GM12878 (cell line): ENCODE measurements around the gene IPO8. TPM values are rescaled to one million over a fixed set of nuclear protein-coding genes. Genes with fewer than 3 reads are reported as not detected.

Experiments used
- ATAC-seq: fragments of 200-7000 bp; cut with Tn5 transposase; 3 replicates; pipeline ENCODE4 v1.9.1; 2020; ENCODE audit warnings: mild to moderate bottlenecking, moderate library complexity
- BruUV-seq: library from RNA; stranded (reverse); fragments of 400-500 nt; replicated peaks from 2 replicates; lab custom pipeline; 2021; lab: Mats Ljungman, UMichigan
- CTCF ChIA-PET: fragments of 300-600 bp; sonication (Branson Sonifier 250); formaldehyde crosslinking; extraction: SDS; loops from one replicate; lab custom pipeline; 2021; ENCODE audit warnings: inconsistent platforms; lab: Yijun Ruan, JAX
- POLR2A ChIA-PET: fragments of 350-600 bp; formaldehyde crosslinking; extraction: SDS; loops from one replicate; lab custom pipeline; 2021; ENCODE audit warnings: inconsistent platforms; lab: Charles Lee
- RAD21 ChIA-PET: fragments of 300-600 bp; sonication (Branson Sonifier 250); formaldehyde crosslinking; loops from one replicate; lab custom pipeline; 2023; ENCODE audit warnings: antibody characterized with exemption; ENCODE audit not compliant: unreplicated experiment; lab: Charles Lee
- SMC1A ChIA-PET: fragments of 300-600 bp; sonication (Branson Sonifier 250); formaldehyde crosslinking; loops from one replicate; lab custom pipeline; 2023; ENCODE audit not compliant: unreplicated experiment, uncharacterized antibody; lab: Charles Lee
- DNase-seq: peaks from one replicate; pipeline ENCODE4 v3.0.0-alpha.2; 2011; ENCODE audit warnings: low read depth, low spot score
- FAIRE-seq: peaks from 3 replicates; lab custom pipeline; 2011; peaks lifted over from hg19 to GRCh38; lab: Jason Lieb, UNC
- H2AFZ ChIP-seq: 2 replicates; pipeline ENCODE4 v1.6.0; 2011; ENCODE audit warnings: low read depth, low read length, control low read depth; ENCODE audit not compliant: control insufficient read depth
- H3K27ac ChIP-seq: 2 replicates; pipeline ENCODE4 v1.5.1; 2011; ENCODE audit warnings: control low read depth; ENCODE audit not compliant: control insufficient read depth, insufficient read depth
- H3K27me3 ChIP-seq, 2 experiments: replicated peaks in 1 of 2; 2 replicates each; pipeline versions ENCODE4 v1.6.0 to v1.6.1; 2011; ENCODE audit warnings: low read length in 1 of 2; ENCODE audit not compliant: control insufficient read depth in 2 of 2, insufficient read depth in 2 of 2
- H3K36me3 ChIP-seq, 2 experiments: 2 replicates each; pipeline ENCODE4 v1.5.1; 2011; ENCODE audit warnings: low read length in 1 of 2; ENCODE audit not compliant: control insufficient read depth in 2 of 2, insufficient read depth in 2 of 2
- H3K4me1 ChIP-seq: 2 replicates; pipeline ENCODE4 v1.6.1; 2011; ENCODE audit warnings: mild to moderate bottlenecking, low read length, moderate library complexity, mixed read lengths; ENCODE audit not compliant: control insufficient read depth, insufficient read depth
- H3K4me2 ChIP-seq: 2 replicates; pipeline ENCODE4 v1.6.0; 2011; ENCODE audit warnings: control low read depth; ENCODE audit not compliant: control insufficient read depth, insufficient read depth
- H3K4me3 ChIP-seq: fragments of 200-600 bp; sonication (generic); 2 replicates; pipeline ENCODE4 v1.5.1; 2016
- H3K79me2 ChIP-seq: 2 replicates; pipeline ENCODE4 v1.6.0; 2011; ENCODE audit warnings: low read length; ENCODE audit not compliant: control insufficient read depth, insufficient read depth
- H3K9ac ChIP-seq: 2 replicates; pipeline ENCODE4 v1.8.0; 2011; ENCODE audit warnings: low read length, control low read depth, mixed read lengths; ENCODE audit not compliant: control insufficient read depth, insufficient read depth
- H3K9me3 ChIP-seq: replicated peaks from 3 replicates; pipeline ENCODE4 v1.5.1; 2011; ENCODE audit warnings: mild to moderate bottlenecking, low read length; ENCODE audit not compliant: control insufficient read depth, insufficient read depth
- H4K20me1 ChIP-seq: 2 replicates; pipeline ENCODE4 v1.6.0; 2011; ENCODE audit not compliant: control insufficient read depth, insufficient read depth
- BACH1 ChIP-seq: fragments of 450-650 bp; IDR thresholded peaks from 2 replicates; pipeline ENCODE4 v1.6.1; 2017; ENCODE audit warnings: mild to moderate bottlenecking, borderline replicate concordance
- BCLAF1 ChIP-seq: fragments of 450-650 bp; IDR thresholded peaks from 2 replicates; pipeline ENCODE4 v1.6.1; 2017; ENCODE audit warnings: antibody characterized with exemption, mild to moderate bottlenecking, moderate library complexity
- CHD2 ChIP-seq: IDR thresholded peaks from 2 replicates; pipeline ENCODE4 v1.6.1; 2011; ENCODE audit warnings: low read depth, low read length, improper control_type of control experiment, borderline replicate concordance
- E4F1 ChIP-seq: fragments of 450-650 bp; IDR thresholded peaks from 2 replicates; pipeline ENCODE4 v1.6.1; 2018; ENCODE audit warnings: borderline replicate concordance, mild to moderate bottlenecking; ENCODE audit not compliant: partially characterized antibody
- ESRRA ChIP-seq: IDR thresholded peaks from 2 replicates; pipeline ENCODE4 v1.6.1; 2012; ENCODE audit warnings: mild to moderate bottlenecking, low read length, improper control_type of control experiment
- IKZF2 ChIP-seq, 2 experiments: fragments of 450-650 bp; IDR thresholded peaks; 2 replicates each; pipeline ENCODE4 v1.6.1; 2017; ENCODE audit warnings: mild to moderate bottlenecking in 2 of 2, moderate library complexity in 2 of 2
- KAT2A ChIP-seq: conservative IDR thresholded peaks from 2 replicates; pipeline ENCODE4 v1.6.1; 2011; ENCODE audit warnings: low read depth, low read length; ENCODE audit not compliant: control insufficient read depth
- NBN ChIP-seq: fragments of 450-650 bp; IDR thresholded peaks from 2 replicates; pipeline ENCODE4 v1.6.1; 2016
- NFIC ChIP-seq: IDR thresholded peaks from 2 replicates; pipeline ENCODE4 v1.6.1; 2012; ENCODE audit warnings: low read depth, mild to moderate bottlenecking, inconsistent platforms, low read length, moderate library complexity
- PBX3 ChIP-seq: IDR thresholded peaks from 2 replicates; pipeline ENCODE4 v1.6.1; 2011; ENCODE audit warnings: mild to moderate bottlenecking, low read depth, low read length, moderate library complexity; ENCODE audit not compliant: insufficient replicate concordance
- RBBP5 ChIP-seq: fragments of 200-600 bp; sonication (generic); conservative IDR thresholded peaks from 2 replicates; pipeline ENCODE4 v1.6.1; 2016
- SMAD5 ChIP-seq: IDR thresholded peaks from 2 replicates; pipeline ENCODE4 v1.6.1; 2016; ENCODE audit warnings: antibody characterized with exemption, low read depth
- SMC3 ChIP-seq: IDR thresholded peaks from 2 replicates; pipeline ENCODE4 v1.6.1; 2011; ENCODE audit warnings: low read length, improper control_type of control experiment, borderline replicate concordance
- SREBF2 ChIP-seq: IDR thresholded peaks from 2 replicates; pipeline ENCODE4 v1.6.1; 2012; ENCODE audit warnings: mild to moderate bottlenecking, low read length
- YY1 ChIP-seq: IDR thresholded peaks from 2 replicates; pipeline ENCODE4 v1.6.1; 2011; ENCODE audit warnings: low read depth, mild to moderate bottlenecking, low read length
- WGBS: methylation state at CpG from one replicate; pipeline ENCODE4 v1.1.6; 2016; ENCODE audit warnings: low lambda C conversion rate; ENCODE audit not compliant: insufficient replicate concordance, insufficient coverage; ENCODE audit errors: missing lambda C conversion rate; 5-methylcytosine and 5-hydroxymethylcytosine counted together
- in situ Hi-C: fragments of 300-500 bp; cut with MboI; formaldehyde crosslinking; loops from 9 replicates; pipeline ENCODE4 v1.14.3; 2018; ENCODE audit warnings: mixed read lengths
- intact Hi-C: fragments of 100-400 bp; cut with micrococcal nuclease; formaldehyde crosslinking; loops from one replicate; pipeline ENCODE4 v1.14.2; 2022; ENCODE audit not compliant: unreplicated experiment
- polyA plus RNA-seq, 11 experiments: library from polyadenylated mRNA; depleted of rRNA in 4 of 11; unstranded in 6 of 11; stranded (reverse) in 5 of 11; fragments of >200 nt; fragmentation: Nextera tagmentation in 4 of 11; fragmentation: Illumina TruSeq in 1 of 11; extraction: Ambion mirVana in 4 of 11; extraction: Trizol in 1 of 11; gene quantifications; 1 replicate in 1 of 11; 2 replicates in 10 of 11; pipeline versions ENCODE4 v1.2.1 to v1.2.3, GENCODE V29; 2011 to 2016; ENCODE audit warnings: inconsistent platforms in 2 of 11, missing spikeins in 2 of 11, low read depth in 1 of 11
- total RNA-seq, 4 experiments: library from RNA; depleted of rRNA in 3 of 4; stranded (reverse); fragments of >200 nt in 3 of 4; fragmentation: Illumina TruSeq in 1 of 4; extraction: Trizol in 1 of 4; gene quantifications; 2 replicates each; pipeline versions ENCODE4 v1.2.1 to v1.2.3, GENCODE V29; 2013 to 2021

Gene IPO8
- total and polyA plus RNA-seq, 10 of the 15 experiments (the other 5 are each of a cell fraction or from before 2014, with no cell fraction given), result 6.9 to 38.5 (median 15.1) TPM

GRCh38 chr12:30582943-30583342 is 112.7 kb downstream of the IPO8 start:
- FAIRE-seq (no peak), ATAC-seq (no peak), DNase-seq (no peak)
- H3K4me2 ChIP-seq, result no peak overlapping the region
- no peaks in the 10 kb centered on the region for H3K27me3 ChIP-seq
- H3K4me1 ChIP-seq, result no peaks in the 10 kb centered on the region
- no peaks in the 10 kb centered on the region for H3K9me3 ChIP-seq
- H3K9ac ChIP-seq, result no peak overlapping the region
- CTCF ChIA-PET, result no interaction called here
- H2AFZ ChIP-seq, result no peak overlapping the region
- intact Hi-C loops, result no loop called here
- H3K79me2 ChIP-seq, result no peaks in the 10 kb centered on the region
- in situ Hi-C loops, result no loop called here
- no peak for TF ChIP-seq E4F1
- TF ChIP-seq KAT2A, result no peak
- no peak for TF ChIP-seq SMAD5
- TF ChIP-seq SREBF2, result no peak
- no peak for TF ChIP-seq IKZF2 (IDR thresholded peaks at IDR 0.05)
- no peak for TF ChIP-seq SMC3
- TF ChIP-seq BCLAF1, result no peak
- TF ChIP-seq NBN, result no peak
- TF ChIP-seq CHD2, result no peak
- TF ChIP-seq NFIC, result no peak
- no peak for TF ChIP-seq YY1
- no peak for TF ChIP-seq RBBP5
- no peak for TF ChIP-seq PBX3
- no peak for TF ChIP-seq BACH1
- no peak for TF ChIP-seq ESRRA
- no peak overlapping the region for H3K27ac ChIP-seq
- 52% methylated on average over 1 of the region's 1 CpG for WGBS
- SMC1A ChIA-PET, result no interaction called here
- BruUV-seq, result no TSS peak
- RAD21 ChIA-PET, result no interaction called here
- POLR2A ChIA-PET, result no interaction called here
- H3K4me3 ChIP-seq, result no peak overlapping the region
- no peaks in the 10 kb centered on the region for H3K36me3 ChIP-seq
- no peaks in the 10 kb centered on the region for H4K20me1 ChIP-seq
